Neuronal stem cell (in vitro differentiated cells): Measurements from ENCODE around the gene INTS1.

Source experiments
- DNase-seq: peaks from one replicate; pipeline ENCODE4 v3.0.0-alpha.2; 2013; ENCODE audit warnings: low spot score
- H2AFZ ChIP-seq: one replicate; pipeline ENCODE4 v1.6.1; 2013; ENCODE audit warnings: mild to moderate bottlenecking, low read length, inconsistent platforms
- H2AK5ac ChIP-seq: 2 replicates; pipeline ENCODE4 v1.6.1; 2013; ENCODE audit warnings: low read depth, mild to moderate bottlenecking, inconsistent platforms, low read length, moderate library complexity, mixed read lengths
- H2BK120ac ChIP-seq: 2 replicates; pipeline ENCODE4 v1.6.1; 2013; ENCODE audit warnings: low read depth, mild to moderate bottlenecking, inconsistent platforms, low read length, moderate library complexity, mixed read lengths
- H2BK12ac ChIP-seq: one replicate; pipeline ENCODE4 v1.6.1; 2013; ENCODE audit warnings: low read length, inconsistent platforms
- H2BK15ac ChIP-seq: 2 replicates; pipeline ENCODE4 v1.6.1; 2013; ENCODE audit warnings: mild to moderate bottlenecking, low read length, inconsistent platforms, mixed read lengths
- H2BK5ac ChIP-seq: one replicate; pipeline ENCODE4 v1.6.1; 2013; ENCODE audit warnings: inconsistent platforms, mild to moderate bottlenecking, low read length, moderate library complexity
- H3K14ac ChIP-seq: one replicate; pipeline ENCODE4 v1.6.1; 2013; ENCODE audit warnings: low read length, inconsistent platforms
- H3K18ac ChIP-seq: 2 replicates; pipeline ENCODE4 v1.6.1; 2013; ENCODE audit warnings: low read length, inconsistent platforms
- H3K23ac ChIP-seq: 2 replicates; pipeline ENCODE4 v1.6.1; 2013; ENCODE audit warnings: low read depth, mild to moderate bottlenecking, mixed read lengths, low read length, inconsistent platforms; ENCODE audit not compliant: poor library complexity
- H3K27ac ChIP-seq: replicated peaks from 3 replicates; pipeline ENCODE4 v1.5.1; 2013; ENCODE audit warnings: low read length, inconsistent platforms
- H3K27me3 ChIP-seq, 3 experiments: 2 replicates each; pipeline ENCODE4 v1.6.1; 2013; ENCODE audit warnings: low read length in 3 of 3, mild to moderate bottlenecking in 2 of 3, inconsistent platforms in 1 of 3, low read depth in 1 of 3, mixed read lengths in 1 of 3, moderate library complexity in 1 of 3; ENCODE audit not compliant: control insufficient read depth in 3 of 3, insufficient read depth in 3 of 3
- H3K36me3 ChIP-seq, 2 donors: replicated peaks in 1 of 2; 2 replicates each; pipeline ENCODE4 v1.6.1; 2013; ENCODE audit warnings: low read length in 2 of 2; ENCODE audit not compliant: control insufficient read depth in 2 of 2, insufficient read depth in 2 of 2
- H3K4ac ChIP-seq: 2 replicates; pipeline ENCODE4 v1.6.1; 2013; ENCODE audit warnings: inconsistent platforms, mild to moderate bottlenecking, low read length, moderate library complexity
- H3K4me1 ChIP-seq, 2 donors: 1 replicate in 1 of 2; 2 replicates in 1 of 2; pipeline ENCODE4 v1.6.1; 2013; ENCODE audit warnings: low read length in 2 of 2, low read depth in 1 of 2; ENCODE audit not compliant: control insufficient read depth in 2 of 2, insufficient read depth in 1 of 2
- H3K4me2 ChIP-seq: one replicate; pipeline ENCODE4 v1.6.1; 2013; ENCODE audit warnings: mild to moderate bottlenecking, low read length, inconsistent platforms; ENCODE audit not compliant: insufficient read depth, poor library complexity, severe bottlenecking
- H3K4me3 ChIP-seq, 2 donors: 2 replicates each; pipeline ENCODE4 v1.5.1; 2013; ENCODE audit warnings: low read length in 2 of 2, mild to moderate bottlenecking in 2 of 2, inconsistent platforms in 1 of 2, moderate library complexity in 1 of 2
- H3K79me1 ChIP-seq: one replicate; pipeline ENCODE4 v1.6.1; 2013; ENCODE audit warnings: low read depth, mild to moderate bottlenecking, inconsistent platforms, low read length, moderate library complexity
- H3K9ac ChIP-seq: one replicate; pipeline ENCODE4 v1.6.1; 2013; ENCODE audit warnings: mild to moderate bottlenecking, low read depth, low read length, inconsistent platforms; ENCODE audit not compliant: poor library complexity
- H3K9me3 ChIP-seq, 2 donors: replicated peaks in 1 of 2; 2 replicates each; pipeline versions ENCODE3 to v1.6.1; 2013; ENCODE audit warnings: low read length in 2 of 2, mild to moderate bottlenecking in 2 of 2, inconsistent platforms in 1 of 2, low read depth in 1 of 2, mixed read lengths in 1 of 2, moderate library complexity in 1 of 2; ENCODE audit not compliant: control insufficient read depth in 2 of 2, insufficient read depth in 1 of 2
- H4K8ac ChIP-seq: one replicate; pipeline ENCODE4 v1.6.1; 2013; ENCODE audit warnings: low read depth, mild to moderate bottlenecking, inconsistent platforms, low read length, moderate library complexity
- H4K91ac ChIP-seq: one replicate; pipeline ENCODE4 v1.6.1; 2013; ENCODE audit warnings: low read length, low read depth, mild to moderate bottlenecking, inconsistent platforms; ENCODE audit not compliant: poor library complexity
- WGBS, 2 donors: extraction: QIAGEN DNeasy Blood & Tissue Kit; methylation state at CpG; one replicate each; pipeline ENCODE4 v1.1.7; 2013; ENCODE audit warnings: missing lambda C conversion rate in 2 of 2, mixed read lengths in 1 of 2; ENCODE audit not compliant: insufficient read length in 2 of 2, insufficient replicate concordance in 1 of 2; ENCODE audit errors: extremely low coverage in 2 of 2; 5-methylcytosine and 5-hydroxymethylcytosine counted together

The INTS1 gene

GRCh38 chr7:1496531-1497292 is 7.5 kb downstream of the INTS1 start:
- Histone ChIP-seq H4K91ac (no peak overlapping the region), H2BK15ac (no peak overlapping the region), H3K4ac (no peak overlapping the region), H2AFZ (no peak overlapping the region), H3K4me3 (peak overlapping the region in 1 of 2 donors; percentile 47), H3K79me1 (peaks cover 4% of the 10 kb centered on the region), H3K9ac (no peak overlapping the region), H2BK5ac (peak overlapping the region; percentile 39), H2BK12ac (no peak overlapping the region), H3K27ac (no peak overlapping the region), H3K27me3 (no peaks in the 10 kb centered on the region), H3K9me3 (no peaks in the 10 kb centered on the region), H3K18ac (no peak overlapping the region), H3K14ac (no peak overlapping the region), H3K23ac (peak overlapping the region; percentile 20), H2BK120ac (no peak overlapping the region), H3K36me3 (peaks cover 48 to 89% of the 10 kb centered on the region in 2 donors), H4K8ac (no peak overlapping the region), H3K4me1 (no peaks in the 10 kb centered on the region), H3K4me2 (no peak overlapping the region), H2AK5ac (no peak overlapping the region)
- no peak for DNase-seq
- no CpG with 5 or more reads among the region's 33 CpGs for WGBS, 2 donors

GRCh38 chr7:1495564-1496242 is 8.5 kb downstream of the INTS1 start:
- Histone ChIP-seq H3K79me1 (peaks cover 4% of the 10 kb centered on the region), H3K4me3 (no peak overlapping the region), H3K36me3 (peaks cover 52 to 88% of the 10 kb centered on the region in 2 donors), H3K9me3 (no peaks in the 10 kb centered on the region), H3K14ac (no peak overlapping the region), H3K23ac (no peak overlapping the region), H3K4ac (no peak overlapping the region), H2BK15ac (no peak overlapping the region), H3K18ac (no peak overlapping the region), H3K9ac (no peak overlapping the region), H2BK12ac (no peak overlapping the region), H4K91ac (no peak overlapping the region), H4K8ac (no peak overlapping the region), H2BK120ac (no peak overlapping the region), H3K4me1 (no peaks in the 10 kb centered on the region), H2AFZ (no peak overlapping the region), H3K27ac (no peak overlapping the region), H2BK5ac (no peak overlapping the region), H3K4me2 (no peak overlapping the region), H3K27me3 (no peaks in the 10 kb centered on the region), H2AK5ac (no peak overlapping the region)
- no peak for DNase-seq
- no CpG with 5 or more reads among the region's 34 CpGs for WGBS, 2 donors

GRCh38 chr7:1494866-1495563 is 9.2 kb downstream of the INTS1 start:
- H2BK12ac ChIP-seq = no peak overlapping the region

GRCh38 chr7:1494447-1494846 is 9.7 kb downstream of the INTS1 start:
- Histone ChIP-seq H3K36me3 (peaks cover 52 to 88% of the 10 kb centered on the region in 2 donors), H4K8ac (no peak overlapping the region), H2AK5ac (no peak overlapping the region), H3K4ac (no peak overlapping the region), H4K91ac (no peak overlapping the region), H3K9ac (no peak overlapping the region), H3K79me1 (peaks cover 3% of the 10 kb centered on the region), H2BK15ac (no peak overlapping the region), H3K9me3 (no peaks in the 10 kb centered on the region), H2BK5ac (no peak overlapping the region), H2AFZ (no peak overlapping the region), H3K14ac (no peak overlapping the region), H2BK12ac (no peak overlapping the region), H3K18ac (no peak overlapping the region), H3K23ac (no peak overlapping the region), H3K4me1 (no peaks in the 10 kb centered on the region), H3K27ac (no peak overlapping the region), H2BK120ac (no peak overlapping the region), H3K4me3 (no peak overlapping the region), H3K27me3 (no peaks in the 10 kb centered on the region), H3K4me2 (no peak overlapping the region)
- DNase-seq = no peak
- WGBS, 2 donors = no CpG with 5 or more reads among the region's 25 CpGs

More at GRCh38 chr7:1494866-1495563, 9.2 kb downstream of the INTS1 start:
- no peaks in the 10 kb centered on the region for H3K9me3 ChIP-seq
- H3K9ac ChIP-seq = no peak overlapping the region
- no peak overlapping the region for H3K14ac ChIP-seq
- H3K4me2 ChIP-seq = no peak overlapping the region
- no peaks in the 10 kb centered on the region for H3K27me3 ChIP-seq
- no peak overlapping the region for H4K8ac ChIP-seq
- no peak overlapping the region for H3K4me3 ChIP-seq
- peaks cover 1% of the 10 kb centered on the region for H3K79me1 ChIP-seq
- peaks cover 50 to 88% of the 10 kb centered on the region in 2 donors for H3K36me3 ChIP-seq
- H3K18ac ChIP-seq = no peak overlapping the region
- H2BK15ac ChIP-seq = no peak overlapping the region
- H3K4ac ChIP-seq = no peak overlapping the region
- no peak overlapping the region for H2AK5ac ChIP-seq
- H2BK5ac ChIP-seq = no peak overlapping the region
- H2AFZ ChIP-seq = no peak overlapping the region
- no peaks in the 10 kb centered on the region for H3K4me1 ChIP-seq
- no peak overlapping the region for H4K91ac ChIP-seq
- H3K23ac ChIP-seq = no peak overlapping the region
- WGBS, 2 donors = no CpG with 5 or more reads among the region's 27 CpGs
- no peak for DNase-seq
- H2BK120ac ChIP-seq = no peak overlapping the region
- no peak overlapping the region for H3K27ac ChIP-seq
